Vagina (tissue), 2 donors: ENCODE measurements around the gene KDM4C. TPM values are rescaled to one million over a fixed set of nuclear protein-coding genes. Genes with fewer than 3 reads are reported as not detected.

Experiments used
- DNase-seq, 2 donors: peaks; one replicate each; pipeline ENCODE4 v3.0.0-alpha.2; 2017; ENCODE audit errors: extremely low spot score in 2 of 2
- H3K27ac ChIP-seq: fragments of 200-600 bp; sonication (generic); one replicate; pipeline ENCODE4 v1.5.1; 2019
- H3K27me3 ChIP-seq: fragments of 200-600 bp; sonication (generic); one replicate; pipeline ENCODE4 v1.5.1; 2019
- H3K36me3 ChIP-seq, 2 donors: fragments of 200-600 bp; sonication (generic); one replicate each; pipeline ENCODE4 v1.5.1; 2017 to 2019
- H3K4me1 ChIP-seq: fragments of 200-600 bp; sonication (generic); one replicate; pipeline ENCODE4 v1.5.1; 2019
- H3K4me3 ChIP-seq, 2 donors: fragments of 200-600 bp; sonication (generic); 1 replicate in 1 of 2; 2 replicates in 1 of 2; pipeline ENCODE4 v1.5.1; 2016 to 2019
- H3K9me3 ChIP-seq: fragments of 200-600 bp; sonication (generic); one replicate; pipeline ENCODE4 v1.5.1; 2019
- POLR2A ChIP-seq, 2 donors: fragments of 450-650 bp; IDR thresholded peaks; one replicate each; pipeline ENCODE4 v1.6.1; 2017; ENCODE audit warnings: antibody characterized with exemption in 2 of 2, mild to moderate bottlenecking in 2 of 2, moderate library complexity in 2 of 2
- POLR2AphosphoS5 ChIP-seq, 2 donors: sonication (generic); formaldehyde crosslinking; IDR thresholded peaks; one replicate each; pipeline ENCODE4 v1.9.0; 2017; ENCODE audit warnings: antibody characterized with exemption in 2 of 2, mild to moderate bottlenecking in 2 of 2, low read depth in 1 of 2; ENCODE audit not compliant: insufficient read depth in 1 of 2
- intact Hi-C: fragments of 100-400 bp; cut with DNase I; formaldehyde crosslinking; loops from one replicate; pipeline ENCODE4 v1.15.1; 2023
- total RNA-seq: library from RNA; depleted of rRNA; stranded (reverse); fragments of >200 nt; gene quantifications from one replicate; pipeline ENCODE4 v1.2.3, GENCODE V29; 2016
- TF ChIP-seq, protein P1 (sequence below), 3 experiments: fragments of 450-650 bp in 2 of 3; fragments of 200-600 bp in 1 of 3; sonication (generic) in 1 of 3; IDR thresholded peaks; one replicate each; pipeline ENCODE4 v1.5.1; 2017 to 2019; ENCODE audit warnings: antibody characterized with exemption in 3 of 3, mild to moderate bottlenecking in 2 of 3, moderate library complexity in 2 of 3

KDM4C gene
- total RNA-seq, 1 donor from 2014 or later = 35.6 TPM

DNA sequence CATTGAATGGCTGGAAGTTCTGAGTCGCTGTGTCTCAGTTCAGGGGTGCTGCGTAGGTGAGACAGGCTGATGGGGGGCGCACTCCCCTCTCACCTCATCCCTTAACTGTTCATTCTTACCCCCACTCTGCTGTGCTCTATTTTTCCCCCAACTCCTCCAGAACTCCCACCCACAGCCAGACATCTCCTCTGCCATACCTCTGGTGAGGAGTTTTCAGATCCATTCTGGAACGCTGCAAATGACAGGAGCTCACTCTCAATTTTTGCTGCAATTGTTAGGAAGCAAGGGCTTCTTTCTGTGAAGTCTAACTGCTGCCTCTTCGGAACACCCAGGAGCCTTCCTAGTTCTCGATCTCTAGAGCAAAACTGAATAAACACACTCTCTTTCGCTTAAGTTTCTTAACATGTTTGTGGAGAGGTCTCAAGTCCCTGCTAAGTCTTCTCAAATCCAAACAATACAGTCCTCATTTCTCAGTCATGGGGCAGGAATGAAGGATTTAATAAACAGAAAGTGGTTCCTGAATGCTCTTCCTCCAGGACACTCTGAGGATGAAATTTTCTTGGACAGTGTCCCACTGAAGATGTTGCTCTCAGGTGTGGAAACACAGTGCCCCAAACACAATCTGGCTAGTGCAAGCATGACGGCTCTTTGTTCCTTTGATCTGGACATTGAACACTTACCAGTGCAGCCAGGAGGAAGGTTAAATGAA lies 387.7 kb downstream of the KDM4C start:
- intact Hi-C loops = no loop called here
- Histone ChIP-seq H3K27ac (no peak overlapping the region), H3K9me3 (no peaks in the 10 kb centered on the region), H3K4me3 (no peak overlapping the region), H3K36me3 (no peaks in the 10 kb centered on the region), H3K27me3 (no peaks in the 10 kb centered on the region), H3K4me1 (peaks cover 31% of the 10 kb centered on the region)
- TF ChIP-seq POLR2A (IDR thresholded peaks at IDR 0.05) (no peak), POLR2AphosphoS5 (IDR thresholded peaks at IDR 0.05; ENCODE audit: insufficient read depth in 1 of 2, low read depth in 1 of 2) (no peak)
- TF ChIP-seq, protein P1, sequence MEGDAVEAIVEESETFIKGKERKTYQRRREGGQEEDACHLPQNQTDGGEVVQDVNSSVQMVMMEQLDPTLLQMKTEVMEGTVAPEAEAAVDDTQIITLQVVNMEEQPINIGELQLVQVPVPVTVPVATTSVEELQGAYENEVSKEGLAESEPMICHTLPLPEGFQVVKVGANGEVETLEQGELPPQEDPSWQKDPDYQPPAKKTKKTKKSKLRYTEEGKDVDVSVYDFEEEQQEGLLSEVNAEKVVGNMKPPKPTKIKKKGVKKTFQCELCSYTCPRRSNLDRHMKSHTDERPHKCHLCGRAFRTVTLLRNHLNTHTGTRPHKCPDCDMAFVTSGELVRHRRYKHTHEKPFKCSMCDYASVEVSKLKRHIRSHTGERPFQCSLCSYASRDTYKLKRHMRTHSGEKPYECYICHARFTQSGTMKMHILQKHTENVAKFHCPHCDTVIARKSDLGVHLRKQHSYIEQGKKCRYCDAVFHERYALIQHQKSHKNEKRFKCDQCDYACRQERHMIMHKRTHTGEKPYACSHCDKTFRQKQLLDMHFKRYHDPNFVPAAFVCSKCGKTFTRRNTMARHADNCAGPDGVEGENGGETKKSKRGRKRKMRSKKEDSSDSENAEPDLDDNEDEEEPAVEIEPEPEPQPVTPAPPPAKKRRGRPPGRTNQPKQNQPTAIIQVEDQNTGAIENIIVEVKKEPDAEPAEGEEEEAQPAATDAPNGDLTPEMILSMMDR (IDR thresholded peaks at IDR 0.05) = no peak
- no peak for DNase-seq

DNA sequence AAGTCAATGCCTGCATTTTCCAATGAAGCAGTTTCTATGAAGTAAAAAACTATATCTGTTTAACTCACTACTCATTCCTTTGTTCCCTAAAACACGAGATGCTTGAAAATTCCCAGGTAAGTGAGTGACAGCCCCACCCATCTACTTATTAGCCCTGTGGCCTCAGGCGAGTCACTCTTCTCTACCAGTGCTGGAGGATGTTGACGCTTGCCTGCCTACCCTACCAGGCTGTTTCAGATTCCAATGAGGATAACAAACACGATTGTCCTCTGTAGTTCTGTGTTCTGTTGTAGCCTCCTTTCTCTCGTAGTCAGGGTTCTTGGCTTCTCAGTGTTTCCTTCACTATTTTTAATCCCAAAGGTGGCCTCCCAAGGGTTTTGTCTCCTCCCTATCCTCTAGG lies 388.8 kb downstream of the KDM4C start:
- H3K27me3 ChIP-seq = no peaks in the 10 kb centered on the region
- DNase-seq = no peak
- H3K27ac ChIP-seq = no peak overlapping the region
- H3K4me3 ChIP-seq = no peak overlapping the region
- intact Hi-C loops = no loop called here
- TF ChIP-seq POLR2AphosphoS5 (IDR thresholded peaks at IDR 0.05; ENCODE audit: insufficient read depth in 1 of 2, low read depth in 1 of 2) (no peak), POLR2A (IDR thresholded peaks at IDR 0.05) (no peak)
- TF ChIP-seq, protein P1 (IDR thresholded peaks at IDR 0.05) = no peak
- no peaks in the 10 kb centered on the region for H3K9me3 ChIP-seq
- peaks cover 32% of the 10 kb centered on the region for H3K4me1 ChIP-seq
- no peaks in the 10 kb centered on the region for H3K36me3 ChIP-seq

DNA sequence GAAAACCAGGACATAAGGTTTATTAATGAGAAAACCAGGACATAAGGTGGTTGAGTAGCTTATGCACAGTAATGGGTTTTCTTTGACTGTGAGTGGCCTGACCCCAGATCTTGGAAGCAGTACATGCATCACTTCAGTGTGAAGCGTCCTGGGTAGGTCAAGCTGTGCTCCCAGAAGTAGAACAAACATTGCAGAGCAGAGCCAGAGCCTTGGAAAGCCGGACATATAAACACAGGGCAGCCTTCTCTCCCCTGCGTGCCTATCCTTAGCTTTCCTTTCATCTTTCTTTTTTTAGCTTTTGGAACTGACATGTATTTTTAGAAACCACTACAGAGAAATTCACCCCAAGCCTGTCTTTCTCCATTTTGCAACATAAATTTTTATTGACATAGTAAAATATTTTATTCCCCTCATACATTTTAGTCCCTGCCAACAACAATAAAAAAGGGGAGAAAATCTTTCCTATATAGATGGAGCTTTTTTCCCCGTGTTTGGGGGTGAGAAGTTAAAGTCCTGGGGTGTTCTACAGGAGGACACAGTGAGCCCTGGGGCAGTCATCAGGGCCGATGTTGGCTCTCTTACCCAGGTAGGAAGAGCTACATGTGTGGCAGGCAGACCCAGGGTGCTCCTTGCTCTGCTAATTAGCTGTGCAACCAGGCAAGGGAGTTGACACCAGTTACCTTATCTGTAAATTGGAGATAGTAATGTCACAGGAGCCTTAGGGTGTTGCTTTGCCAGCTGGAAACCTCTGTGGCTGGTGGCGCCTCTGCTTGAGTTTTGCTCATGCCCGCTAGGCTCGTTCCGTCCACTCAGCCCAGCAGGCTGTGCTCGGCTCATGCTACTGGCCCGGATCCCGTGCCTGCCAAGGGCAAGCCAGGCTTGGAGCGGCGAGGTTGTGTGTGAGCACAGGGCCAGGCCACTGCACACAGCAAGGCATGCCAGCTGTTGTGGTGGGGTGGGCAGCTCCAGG lies 389.6 kb downstream of the KDM4C start:
- no peaks in the 10 kb centered on the region for H3K27me3 ChIP-seq
- H3K9me3 ChIP-seq = no peaks in the 10 kb centered on the region
- H3K36me3 ChIP-seq = no peaks in the 10 kb centered on the region
- intact Hi-C loops = no loop called here
- no peak for DNase-seq
- H3K4me1 ChIP-seq = peaks cover 32% of the 10 kb centered on the region
- TF ChIP-seq, protein P1 (IDR thresholded peaks at IDR 0.05) = no peak
- TF ChIP-seq POLR2A (IDR thresholded peaks at IDR 0.05) (no peak), POLR2AphosphoS5 (IDR thresholded peaks at IDR 0.05; ENCODE audit: insufficient read depth in 1 of 2, low read depth in 1 of 2) (no peak)
- H3K27ac ChIP-seq = peak overlapping the region; percentile 3
- H3K4me3 ChIP-seq = no peak overlapping the region

DNA sequence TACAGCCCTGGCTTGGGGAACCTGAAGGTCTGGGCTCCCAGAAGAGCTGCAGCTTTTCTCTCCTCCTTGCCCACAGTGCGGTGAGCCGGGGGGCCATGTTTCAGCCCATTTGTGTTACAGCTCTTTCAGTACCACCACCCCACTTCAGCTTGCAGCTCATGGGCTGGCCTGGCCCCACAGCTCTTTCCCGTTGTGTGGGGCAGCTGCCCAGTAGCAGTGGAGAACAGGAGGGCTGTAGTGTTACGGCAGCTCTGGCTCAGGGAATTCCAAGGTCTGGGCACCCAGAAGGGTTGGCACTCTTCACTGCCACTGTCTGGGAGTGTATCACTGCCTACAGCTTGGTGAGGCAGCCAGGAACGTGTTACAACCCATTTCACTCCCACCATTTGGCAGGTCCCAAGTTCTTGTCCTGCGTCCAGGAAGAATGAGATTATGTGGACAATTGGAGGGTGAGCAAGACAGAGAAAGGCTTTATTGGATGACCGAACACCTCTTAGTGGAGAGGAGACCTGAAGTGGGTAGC lies 390.5 kb downstream of the KDM4C start:
- Histone ChIP-seq H3K27me3 (no peaks in the 10 kb centered on the region), H3K4me3 (no peak overlapping the region), H3K9me3 (no peaks in the 10 kb centered on the region), H3K4me1 (peaks cover 32% of the 10 kb centered on the region), H3K36me3 (no peaks in the 10 kb centered on the region), H3K27ac (peak overlapping the region; percentile 3)
- TF ChIP-seq, protein P1 (IDR thresholded peaks at IDR 0.05) = no peak
- TF ChIP-seq POLR2AphosphoS5 (IDR thresholded peaks at IDR 0.05; ENCODE audit: insufficient read depth in 1 of 2, low read depth in 1 of 2) (no peak), POLR2A (IDR thresholded peaks at IDR 0.05) (no peak)
- intact Hi-C loops = no loop called here
- DNase-seq = no peak
